T-helper 1 cell treated with Interleukin-12 subunit alpha and Interleukin-12 subunit beta and Interleukin-4 antibody, amounts not matched to agents 30 μg/mL and 1 μg/mL, for 36 hours (primary cell): ENCODE measurements around the gene PPM1D.
"Not testable (repeated sequence)": the region's sequence is repeated elsewhere in the genome, so short reads cannot be mapped to it uniquely, and the experiment has no call there.

Source experiments
- H3K27ac Mint-ChIP-seq: one replicate; pipeline ENCODE4 v1.8.0; 2021; ENCODE audit warnings: mild to moderate bottlenecking, mixed read lengths
- H3K27me3 Mint-ChIP-seq: one replicate; pipeline ENCODE4 v1.8.0; 2021; ENCODE audit warnings: low read depth, mixed read lengths
- H3K36me3 Mint-ChIP-seq: one replicate; pipeline ENCODE4 v1.8.0; 2021; ENCODE audit warnings: low read depth, mixed read lengths
- H3K4me1 Mint-ChIP-seq: one replicate; pipeline ENCODE4 v1.8.0; 2021; ENCODE audit warnings: low read depth, mixed read lengths
- H3K4me3 Mint-ChIP-seq: one replicate; pipeline ENCODE4 v1.8.0; 2021; ENCODE audit warnings: mild to moderate bottlenecking, moderate library complexity, mixed read lengths
- H3K9me3 Mint-ChIP-seq: one replicate; pipeline ENCODE4 v1.8.0; 2021; ENCODE audit warnings: mixed read lengths

The PPM1D gene

DNA sequence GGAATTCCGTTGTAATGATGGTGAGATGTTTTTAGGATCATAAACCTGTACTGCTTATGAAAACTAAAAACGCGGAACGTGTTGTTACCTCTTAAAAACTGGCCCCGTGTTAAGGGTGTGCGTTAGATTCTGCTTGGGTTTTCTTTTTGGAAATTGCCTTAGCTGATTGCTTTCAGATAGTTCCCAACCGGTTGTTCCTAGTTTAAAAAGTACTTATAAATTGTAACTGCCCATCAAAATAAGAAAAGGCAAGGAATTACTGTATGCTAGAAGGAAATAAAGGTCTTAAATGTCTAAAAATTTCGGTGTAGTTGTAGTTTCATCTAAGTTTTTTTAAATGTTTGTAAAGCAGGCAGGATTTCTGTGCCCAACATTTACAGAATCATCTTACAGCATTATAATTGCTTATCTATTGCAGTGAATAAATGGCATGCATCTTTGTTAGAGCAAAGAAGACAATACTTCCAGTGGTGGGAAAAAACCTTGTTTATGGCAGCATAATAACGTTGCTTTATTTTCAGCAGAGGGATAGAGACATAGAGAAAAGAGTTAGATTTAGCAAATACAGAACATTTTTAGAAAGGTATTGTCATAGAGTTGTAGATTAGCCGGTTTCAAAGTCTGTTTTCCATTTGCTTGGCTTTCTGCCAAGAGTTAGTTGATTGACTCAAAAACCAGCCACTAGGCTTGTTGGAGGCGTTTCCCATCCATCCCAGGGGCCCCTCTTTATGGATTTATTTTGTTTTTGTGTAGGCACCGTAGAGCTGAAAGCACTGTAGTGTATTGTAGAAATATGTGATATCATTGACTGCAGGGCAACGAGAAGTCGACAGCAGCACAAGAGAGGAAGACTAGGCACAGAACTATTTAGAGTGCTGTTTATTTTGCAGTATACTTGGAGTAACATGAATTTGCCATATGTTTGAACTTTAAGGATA, 1.7 kb downstream of the PPM1D start:
- Mint-ChIP-seq H3K27me3 (no peaks in the 10 kb centered on the region), H3K27ac (peak overlapping the region; percentile 82), H3K4me3 (peak overlapping the region; percentile 96), H3K4me1 (peaks cover 35% of the 10 kb centered on the region), H3K36me3 (peaks cover 5% of the 10 kb centered on the region), H3K9me3 (no peaks in the 10 kb centered on the region)

DNA sequence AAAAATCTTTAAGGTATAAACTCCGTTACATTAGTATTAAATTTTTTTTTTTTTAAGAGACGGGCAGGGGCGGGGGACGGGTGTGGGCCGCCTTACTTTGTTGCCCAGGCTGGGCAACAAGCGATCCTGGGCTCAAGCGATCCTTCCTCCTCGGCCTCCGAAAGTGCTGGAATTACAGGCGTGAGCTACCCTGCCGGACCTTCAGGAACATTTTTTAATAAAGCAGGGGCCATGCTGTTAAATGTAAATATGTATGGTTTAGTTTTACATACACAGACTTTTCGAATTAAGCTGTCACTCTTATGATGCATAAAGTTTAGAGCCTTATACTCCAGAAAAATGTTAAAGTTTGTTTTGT, 2.4 kb downstream of the PPM1D start:
- no peaks in the 10 kb centered on the region for H3K27me3 Mint-ChIP-seq
- no peaks in the 10 kb centered on the region for H3K9me3 Mint-ChIP-seq
- peaks cover 34% of the 10 kb centered on the region for H3K4me1 Mint-ChIP-seq
- H3K27ac Mint-ChIP-seq: no peak overlapping the region
- H3K4me3 Mint-ChIP-seq: peak overlapping the region; percentile 96
- peaks cover 5% of the 10 kb centered on the region for H3K36me3 Mint-ChIP-seq

DNA sequence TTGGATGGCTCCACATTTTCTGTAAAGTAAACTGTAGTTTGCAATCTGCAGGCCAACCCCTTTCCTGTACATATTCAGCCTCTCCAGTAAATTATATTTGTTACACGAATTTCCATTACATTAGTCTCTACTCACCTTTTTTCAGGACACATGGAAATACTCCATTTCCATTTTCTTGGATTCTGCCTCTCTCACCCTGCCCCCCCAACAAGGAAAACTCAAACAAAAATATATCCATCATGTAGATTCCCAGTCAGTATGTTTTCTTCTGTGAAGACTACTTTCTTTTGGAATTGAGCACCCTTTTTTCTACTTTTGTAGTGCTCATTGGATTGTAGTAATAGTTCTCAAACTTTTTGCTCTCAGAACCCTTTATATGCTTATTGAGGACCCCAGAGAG, 2.9 kb downstream of the PPM1D start:
- Mint-ChIP-seq H3K36me3 (peaks cover 7% of the 10 kb centered on the region), H3K27ac (no peak overlapping the region), H3K4me1 (peaks cover 35% of the 10 kb centered on the region), H3K4me3 (peak overlapping the region; percentile 45), H3K9me3 (no peaks in the 10 kb centered on the region), H3K27me3 (no peaks in the 10 kb centered on the region)

DNA sequence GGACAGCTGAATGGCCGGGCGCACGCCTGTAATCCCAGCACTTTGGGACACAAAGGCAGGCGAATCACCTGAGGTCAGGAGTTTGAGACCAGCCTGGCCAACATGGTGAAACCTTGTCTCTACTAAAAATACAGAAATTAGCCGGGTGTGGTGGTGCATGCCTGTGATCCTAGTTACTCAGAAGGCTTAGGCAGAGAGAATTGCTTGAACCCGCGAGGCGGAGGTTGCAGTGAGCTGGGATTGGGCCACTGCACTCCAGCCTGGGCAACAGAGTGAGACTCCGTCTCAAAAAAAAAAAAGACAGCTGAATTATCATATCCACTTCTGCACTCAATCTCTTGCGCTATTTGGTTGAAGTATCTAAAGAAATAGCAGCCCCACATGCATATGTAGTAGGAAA, 3.5 kb downstream of the PPM1D start:
- not testable (repeated sequence) for H3K27me3 Mint-ChIP-seq, H3K4me3 Mint-ChIP-seq, H3K27ac Mint-ChIP-seq, H3K36me3 Mint-ChIP-seq, H3K9me3 Mint-ChIP-seq
- peaks cover 29% of the 10 kb centered on the region for H3K4me1 Mint-ChIP-seq

DNA sequence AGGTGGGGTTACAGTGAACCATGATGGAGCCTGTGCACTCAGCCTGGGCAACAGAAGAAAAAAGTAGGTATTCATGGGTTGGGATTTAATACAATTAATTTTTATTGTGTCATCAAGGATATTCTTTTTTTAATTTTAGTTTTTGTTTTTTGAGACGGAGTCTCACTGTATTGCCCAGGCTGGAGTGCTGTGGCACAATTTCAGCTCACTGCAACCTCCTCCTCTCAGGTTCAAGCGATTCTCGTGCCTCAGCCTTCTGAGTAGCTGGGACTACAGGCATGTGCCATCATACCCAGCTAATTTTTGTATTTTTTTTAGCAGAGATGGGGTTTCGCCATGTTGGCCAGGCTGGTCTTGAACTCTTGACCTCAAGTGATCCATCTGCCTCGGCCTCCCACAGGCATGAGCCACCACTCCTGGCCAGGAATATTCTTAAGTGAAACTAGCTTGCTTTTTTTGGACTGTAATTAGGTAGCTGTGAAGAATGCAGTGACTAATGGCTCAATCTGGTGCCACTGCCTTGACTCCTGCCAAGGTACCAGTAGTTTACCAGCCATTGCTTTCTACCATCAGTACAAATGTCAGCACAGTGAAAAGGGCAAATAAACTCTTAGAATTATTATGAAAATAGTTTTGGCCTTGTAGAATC, 4.8 kb downstream of the PPM1D start:
- Mint-ChIP-seq H3K9me3 (no peaks in the 10 kb centered on the region), H3K27me3 (no peaks in the 10 kb centered on the region), H3K4me3 (no peak overlapping the region), H3K4me1 (peaks cover 20% of the 10 kb centered on the region), H3K36me3 (peaks cover 5% of the 10 kb centered on the region), H3K27ac (no peak overlapping the region)

DNA sequence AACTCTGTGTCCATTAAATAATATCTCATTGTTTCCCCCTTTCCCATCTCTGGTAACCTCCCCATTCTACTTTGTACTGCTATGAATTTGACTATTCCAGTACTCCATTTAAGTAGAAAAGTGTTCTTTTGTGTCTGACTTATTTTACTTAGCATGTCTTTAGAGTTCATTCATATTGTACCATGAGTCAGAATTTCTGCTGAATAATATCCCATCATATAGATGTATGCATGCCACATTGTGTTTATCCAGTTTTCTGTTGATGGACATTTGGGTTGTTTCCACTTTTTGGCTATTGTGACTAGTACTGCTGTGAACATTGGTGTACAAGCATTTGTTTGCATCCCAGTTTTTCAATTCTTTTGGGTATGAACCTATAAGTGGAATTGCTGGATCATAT, 6.0 kb downstream of the PPM1D start:
- no peaks in the 10 kb centered on the region for H3K27me3 Mint-ChIP-seq
- no peak overlapping the region for H3K4me3 Mint-ChIP-seq
- H3K36me3 Mint-ChIP-seq: peaks cover 5% of the 10 kb centered on the region
- H3K4me1 Mint-ChIP-seq: peaks cover 20% of the 10 kb centered on the region
- no peak overlapping the region for H3K27ac Mint-ChIP-seq
- no peaks in the 10 kb centered on the region for H3K9me3 Mint-ChIP-seq

DNA sequence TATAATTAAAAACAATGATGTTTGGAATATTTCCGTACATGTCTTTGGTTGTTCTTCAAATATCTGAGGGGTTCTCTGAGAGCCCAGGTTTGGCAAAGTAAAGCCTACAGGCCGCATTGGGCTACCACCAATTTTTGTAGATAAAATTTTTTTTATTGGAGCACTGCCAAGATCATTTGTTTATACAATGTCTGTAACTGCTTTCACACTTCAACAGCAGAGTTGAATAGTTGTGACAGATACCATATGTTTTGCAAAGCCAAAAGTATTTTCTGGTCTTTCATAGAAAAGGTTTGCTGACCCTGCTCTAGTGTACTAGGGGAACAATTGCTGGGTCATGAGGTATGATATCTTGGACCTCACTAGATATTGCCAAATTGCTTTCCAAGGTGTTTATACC, 10.5 kb downstream of the PPM1D start:
- peaks cover 6% of the 10 kb centered on the region for H3K36me3 Mint-ChIP-seq
- no peaks in the 10 kb centered on the region for H3K27me3 Mint-ChIP-seq
- no peak overlapping the region for H3K27ac Mint-ChIP-seq
- no peak overlapping the region for H3K4me3 Mint-ChIP-seq
- peaks cover 5% of the 10 kb centered on the region for H3K4me1 Mint-ChIP-seq
- no peaks in the 10 kb centered on the region for H3K9me3 Mint-ChIP-seq

DNA sequence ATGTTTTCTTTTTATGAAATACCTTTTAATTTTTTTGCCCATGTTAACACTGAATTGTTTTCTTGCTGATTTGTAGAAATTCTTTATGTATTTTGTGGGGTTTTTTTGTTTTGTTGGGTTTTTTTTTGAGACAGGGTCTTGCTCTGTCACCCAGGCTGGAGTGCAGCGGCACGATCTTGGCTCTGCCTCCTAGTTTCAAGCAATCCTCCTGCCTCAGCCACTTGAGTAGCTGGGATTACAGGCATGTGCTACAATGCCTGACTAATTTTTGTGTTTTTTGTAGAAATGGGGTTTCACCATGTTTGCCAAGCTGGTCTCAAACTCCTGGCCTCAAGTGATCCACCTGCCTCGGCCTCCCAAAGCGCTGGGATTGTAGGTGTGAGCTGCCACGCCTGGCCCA, 11.3 kb downstream of the PPM1D start:
- not testable (repeated sequence) for H3K27me3 Mint-ChIP-seq, H3K36me3 Mint-ChIP-seq, H3K4me1 Mint-ChIP-seq, H3K9me3 Mint-ChIP-seq, H3K27ac Mint-ChIP-seq, H3K4me3 Mint-ChIP-seq

DNA sequence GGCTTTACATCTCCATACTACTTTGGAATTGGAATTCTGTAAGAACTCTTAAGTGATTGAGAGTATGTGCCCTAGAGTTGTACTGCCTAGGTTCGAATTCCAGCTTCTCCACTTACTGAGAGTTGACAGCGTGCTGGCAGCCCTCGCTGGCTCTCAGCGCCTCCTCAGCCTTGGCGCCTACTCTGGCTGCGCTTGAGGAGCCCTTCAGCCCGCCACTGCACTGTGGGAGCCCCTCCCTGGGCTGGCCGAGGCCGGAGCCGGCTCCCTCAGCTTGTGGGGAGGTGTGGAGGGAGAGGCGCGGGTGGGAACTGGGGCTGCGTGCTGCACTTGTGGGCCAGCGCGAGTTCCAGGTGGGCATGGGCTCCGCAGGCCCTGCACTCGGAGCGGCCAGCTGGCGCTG, 13.3 kb downstream of the PPM1D start:
- H3K9me3 Mint-ChIP-seq: no peaks in the 10 kb centered on the region
- H3K27ac Mint-ChIP-seq: no peak overlapping the region
- H3K27me3 Mint-ChIP-seq: no peaks in the 10 kb centered on the region
- H3K36me3 Mint-ChIP-seq: peaks cover 8% of the 10 kb centered on the region
- peaks cover 3% of the 10 kb centered on the region for H3K4me1 Mint-ChIP-seq
- no peak overlapping the region for H3K4me3 Mint-ChIP-seq

DNA sequence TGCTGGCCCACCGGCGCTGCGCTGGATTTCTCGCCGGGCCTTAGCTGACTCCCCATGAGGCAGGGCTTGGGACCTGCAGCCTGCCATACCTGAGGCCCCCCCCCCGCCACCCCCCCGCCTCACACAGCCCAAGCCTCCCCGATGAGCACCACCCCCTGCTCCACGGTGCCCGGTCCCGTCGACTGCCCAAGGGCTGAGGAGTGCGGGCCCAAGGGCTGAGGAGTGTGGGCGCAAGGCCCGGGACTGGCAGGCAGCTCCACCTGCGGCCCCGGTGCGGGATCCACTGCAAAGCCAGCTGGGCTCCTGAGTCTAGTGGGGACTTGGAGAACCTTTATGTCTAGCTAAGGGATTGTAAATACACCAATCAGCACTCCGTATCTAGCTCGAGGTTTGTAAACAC, 13.8 kb downstream of the PPM1D start:
- H3K9me3 Mint-ChIP-seq, H3K4me1 Mint-ChIP-seq, H3K4me3 Mint-ChIP-seq, H3K27ac Mint-ChIP-seq, H3K36me3 Mint-ChIP-seq, H3K27me3 Mint-ChIP-seq: not testable (repeated sequence)

DNA sequence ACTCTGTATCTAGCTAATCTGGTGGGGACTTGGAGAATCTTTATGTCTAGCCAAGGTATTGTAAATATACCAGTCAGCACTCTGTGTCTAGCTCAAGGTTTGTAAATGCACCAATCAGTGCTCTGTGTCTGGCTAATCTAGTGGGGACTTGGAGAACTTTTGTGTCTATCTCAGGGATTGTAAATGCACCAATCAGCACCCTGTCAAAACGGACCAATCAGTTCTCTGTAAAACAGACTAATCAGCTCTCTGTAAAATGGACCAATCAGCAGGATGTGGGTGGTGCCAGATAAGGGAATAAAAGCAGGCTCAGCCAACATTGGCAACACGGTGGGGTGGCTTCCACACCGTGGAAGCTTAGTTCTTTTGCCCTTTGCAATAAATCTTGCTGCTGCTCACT, 14.3 kb downstream of the PPM1D start:
- H3K27me3 Mint-ChIP-seq, H3K27ac Mint-ChIP-seq, H3K36me3 Mint-ChIP-seq, H3K4me1 Mint-ChIP-seq, H3K4me3 Mint-ChIP-seq, H3K9me3 Mint-ChIP-seq: not testable (repeated sequence)

DNA sequence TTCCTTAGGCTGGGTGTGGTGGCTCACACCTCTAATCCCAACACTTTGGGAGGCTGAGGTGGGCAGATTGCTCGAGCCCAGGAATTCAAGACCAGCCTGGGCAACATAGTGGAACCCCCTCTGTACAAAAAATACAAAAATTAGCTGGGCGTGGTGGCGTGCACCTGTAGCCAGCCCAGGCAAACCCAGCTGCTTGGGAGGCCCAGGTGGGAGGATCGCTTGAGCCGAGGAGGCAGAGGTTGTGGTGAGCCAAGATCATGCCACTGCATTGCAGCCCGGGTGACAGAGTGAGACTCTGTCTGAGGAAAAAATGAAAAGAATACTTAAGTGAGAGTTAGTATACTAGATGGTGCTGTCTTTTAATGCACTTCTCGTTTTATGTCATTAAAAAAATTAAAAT, 15.1 kb downstream of the PPM1D start:
- Mint-ChIP-seq H3K4me1 (peaks cover 6% of the 10 kb centered on the region), H3K4me3 (no peak overlapping the region), H3K9me3 (no peaks in the 10 kb centered on the region), H3K27me3 (no peaks in the 10 kb centered on the region), H3K36me3 (peaks cover 8% of the 10 kb centered on the region), H3K27ac (no peak overlapping the region)

DNA sequence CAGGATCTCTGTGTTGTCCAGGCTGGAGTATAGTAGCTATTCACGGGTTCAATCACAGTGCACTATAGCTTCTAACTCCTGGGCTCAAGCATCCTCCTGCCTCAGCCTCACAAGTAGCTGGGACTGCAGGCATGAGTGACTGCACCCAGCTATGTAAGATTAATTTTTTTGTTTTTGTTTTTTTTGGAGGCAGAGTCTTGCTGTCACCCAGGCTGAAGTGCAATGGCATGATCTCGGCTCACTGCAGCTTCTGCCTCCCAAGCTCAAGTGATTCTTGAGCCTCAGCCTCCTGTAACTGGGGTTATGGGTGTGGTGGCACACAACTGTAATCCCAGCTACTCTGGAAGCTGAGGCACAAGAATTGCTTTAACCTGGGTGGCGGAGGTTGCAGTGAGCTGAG, 15.8 kb downstream of the PPM1D start:
- peaks cover 8% of the 10 kb centered on the region for H3K36me3 Mint-ChIP-seq
- peaks cover 6% of the 10 kb centered on the region for H3K4me1 Mint-ChIP-seq
- H3K4me3 Mint-ChIP-seq: no peak overlapping the region
- H3K27me3 Mint-ChIP-seq: no peaks in the 10 kb centered on the region
- H3K9me3 Mint-ChIP-seq: no peaks in the 10 kb centered on the region
- no peak overlapping the region for H3K27ac Mint-ChIP-seq

DNA sequence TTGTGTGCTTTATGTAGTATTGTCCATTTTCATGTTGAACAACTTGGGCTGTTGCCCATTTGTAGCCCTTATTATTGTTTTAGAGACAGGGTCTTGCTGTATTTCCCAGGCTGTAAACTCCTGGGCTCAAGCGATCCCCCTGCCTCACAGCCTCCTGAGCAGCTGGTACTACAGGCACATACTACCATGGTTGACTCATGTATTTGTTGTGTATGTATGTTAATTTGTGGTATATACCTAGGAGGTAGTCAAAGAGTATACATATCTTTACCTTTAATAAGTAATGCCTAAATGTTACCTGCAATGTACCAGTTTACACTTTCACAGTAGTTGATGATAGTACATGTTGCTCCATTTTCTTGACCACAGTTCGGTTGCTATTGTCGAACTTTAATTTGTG, 18.1 kb downstream of the PPM1D start:
- Mint-ChIP-seq H3K27ac (no peak overlapping the region), H3K4me3 (no peak overlapping the region), H3K4me1 (peaks cover 8% of the 10 kb centered on the region), H3K36me3 (peaks cover 8% of the 10 kb centered on the region), H3K9me3 (no peaks in the 10 kb centered on the region), H3K27me3 (no peaks in the 10 kb centered on the region)

DNA sequence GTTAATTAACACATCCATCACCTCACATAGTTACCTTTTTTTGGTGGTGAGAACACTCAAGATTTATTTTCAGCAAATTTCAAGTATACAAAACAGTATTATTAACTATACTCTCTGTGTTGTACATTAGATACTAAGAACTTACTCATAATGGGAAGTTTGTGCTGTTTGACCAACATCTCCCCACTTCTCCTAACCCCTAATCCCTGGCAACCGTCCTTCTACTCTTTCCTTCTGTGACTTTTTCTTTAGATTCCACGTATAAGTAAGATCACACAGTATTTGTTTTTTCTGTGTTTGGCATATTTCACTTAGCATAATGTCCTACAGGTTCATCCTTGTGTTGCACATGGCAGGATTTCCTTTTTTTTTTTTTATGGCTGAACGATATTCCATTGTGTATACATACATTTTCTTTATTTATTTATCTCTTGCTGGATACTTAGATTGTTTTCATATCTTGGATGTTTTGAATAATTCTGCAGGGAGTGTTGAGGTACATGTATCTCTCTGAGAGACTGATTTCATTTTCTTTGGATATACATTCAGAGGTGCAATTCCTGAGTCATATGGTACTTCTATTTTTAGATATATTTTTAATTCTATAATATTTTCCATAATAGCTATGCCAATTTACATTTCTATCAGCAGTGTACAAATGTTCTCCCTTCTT, 19.0 kb downstream of the PPM1D start:
- no peak overlapping the region for H3K4me3 Mint-ChIP-seq
- H3K9me3 Mint-ChIP-seq: no peaks in the 10 kb centered on the region
- H3K4me1 Mint-ChIP-seq: peaks cover 8% of the 10 kb centered on the region
- no peaks in the 10 kb centered on the region for H3K27me3 Mint-ChIP-seq
- no peak overlapping the region for H3K27ac Mint-ChIP-seq
- H3K36me3 Mint-ChIP-seq: peaks cover 8% of the 10 kb centered on the region
